NCI-H128 (cell line): ENCODE measurements around the gene QRFP.

ENCODE experiments used
- DNase-seq: peaks from one replicate; lab custom pipeline; 2025; ENCODE audit not compliant: unreplicated experiment; lab: John Stamatoyannopoulos, UW

QRFP gene

DNA sequence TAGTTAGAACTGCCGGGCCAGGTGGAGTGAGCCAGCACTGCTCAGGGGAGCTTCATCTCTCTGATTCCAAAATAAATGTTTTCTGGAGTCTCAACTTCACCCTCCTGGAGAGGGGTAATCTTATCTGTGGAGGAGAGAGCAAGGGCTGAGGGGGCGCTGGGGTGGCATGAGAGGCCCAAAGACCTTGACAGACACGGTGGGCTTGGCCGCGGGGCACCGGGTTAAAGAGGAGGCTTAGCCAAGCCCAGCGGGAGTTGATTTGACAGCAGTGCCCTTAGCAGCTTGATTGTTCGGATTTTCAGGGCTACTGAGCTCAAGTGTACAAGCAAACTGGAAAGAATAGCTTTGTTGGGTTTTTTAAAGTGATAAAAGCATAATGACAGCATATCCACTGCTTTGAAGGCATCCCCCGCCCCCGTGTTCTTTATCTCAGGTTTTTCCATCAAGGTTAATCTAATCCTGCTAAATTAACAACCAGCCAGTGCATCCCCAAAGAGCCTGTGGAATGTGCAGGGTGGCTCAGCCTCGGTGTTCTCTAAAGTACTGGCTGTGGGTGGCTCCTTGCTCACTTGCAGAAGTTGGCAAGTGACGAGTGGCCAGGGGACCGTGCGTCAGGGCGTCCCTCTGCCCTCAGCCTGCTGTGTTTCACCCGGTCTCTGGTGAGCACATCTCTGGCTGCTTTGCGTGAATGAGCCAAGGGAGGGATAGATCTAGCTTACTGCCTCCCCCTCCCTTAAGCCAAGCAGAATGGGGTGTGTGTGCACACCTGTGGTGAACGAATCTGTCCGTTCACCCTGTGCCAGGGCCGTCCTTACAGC is 5.5 kb downstream of the QRFP start:
- DNase-seq = no peak

DNA sequence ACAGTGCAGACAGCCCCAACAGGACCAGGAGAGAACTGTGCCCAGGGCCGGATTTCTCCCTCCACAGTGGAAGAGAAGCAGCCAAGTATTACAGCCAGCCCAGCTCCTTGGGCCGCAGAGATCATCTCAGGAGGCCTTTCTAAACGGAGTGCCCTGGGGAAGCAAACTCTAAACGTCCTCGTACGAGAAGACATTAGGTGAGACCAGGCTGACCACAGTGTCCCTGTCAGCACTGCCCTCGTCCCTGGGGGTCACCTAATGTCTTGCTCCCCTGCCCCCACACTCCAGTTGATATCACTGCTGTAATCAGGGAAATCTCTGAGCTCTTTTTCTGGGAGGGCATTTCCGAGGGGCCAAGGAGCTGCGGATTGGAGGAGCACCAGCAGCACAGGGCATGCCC is 6.5 kb downstream of the QRFP start:
- DNase-seq = no peak

DNA sequence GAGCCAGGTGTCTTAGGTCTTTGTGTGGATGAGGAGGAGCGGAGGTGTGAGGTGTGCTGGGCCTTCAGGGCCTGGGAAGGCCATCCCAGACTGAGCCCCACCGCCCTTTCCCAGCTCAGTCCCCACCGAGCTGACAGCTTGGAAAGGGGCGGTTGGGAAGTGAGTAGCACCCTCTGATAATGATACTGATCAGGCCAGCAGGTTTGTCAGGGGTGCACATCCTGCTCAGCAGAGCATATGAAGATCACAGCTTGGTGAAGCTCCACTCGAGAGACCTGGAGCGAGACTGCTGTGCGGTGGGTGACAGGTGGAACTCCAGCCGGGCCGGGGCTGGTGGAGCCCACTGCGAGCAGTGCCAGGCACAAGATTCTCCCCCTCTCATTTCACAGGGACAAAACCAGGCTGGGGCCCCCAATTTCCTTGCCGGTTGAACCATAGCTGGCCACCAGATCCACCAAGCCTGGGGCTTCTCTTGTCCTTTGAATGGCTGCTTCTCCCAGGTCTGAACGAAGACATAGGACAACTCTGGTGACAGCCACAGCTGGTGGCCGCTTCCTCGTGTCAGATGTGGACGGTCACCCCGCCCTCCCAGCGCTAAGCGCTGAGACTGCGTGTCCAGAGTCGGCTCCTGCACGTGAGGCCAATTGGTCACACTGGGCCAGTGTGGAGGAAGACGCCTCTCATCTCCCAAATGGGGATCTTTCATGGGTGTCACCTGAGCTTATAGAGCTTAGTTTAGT is 8.3 kb downstream of the QRFP start:
- DNase-seq = no peak

DNA sequence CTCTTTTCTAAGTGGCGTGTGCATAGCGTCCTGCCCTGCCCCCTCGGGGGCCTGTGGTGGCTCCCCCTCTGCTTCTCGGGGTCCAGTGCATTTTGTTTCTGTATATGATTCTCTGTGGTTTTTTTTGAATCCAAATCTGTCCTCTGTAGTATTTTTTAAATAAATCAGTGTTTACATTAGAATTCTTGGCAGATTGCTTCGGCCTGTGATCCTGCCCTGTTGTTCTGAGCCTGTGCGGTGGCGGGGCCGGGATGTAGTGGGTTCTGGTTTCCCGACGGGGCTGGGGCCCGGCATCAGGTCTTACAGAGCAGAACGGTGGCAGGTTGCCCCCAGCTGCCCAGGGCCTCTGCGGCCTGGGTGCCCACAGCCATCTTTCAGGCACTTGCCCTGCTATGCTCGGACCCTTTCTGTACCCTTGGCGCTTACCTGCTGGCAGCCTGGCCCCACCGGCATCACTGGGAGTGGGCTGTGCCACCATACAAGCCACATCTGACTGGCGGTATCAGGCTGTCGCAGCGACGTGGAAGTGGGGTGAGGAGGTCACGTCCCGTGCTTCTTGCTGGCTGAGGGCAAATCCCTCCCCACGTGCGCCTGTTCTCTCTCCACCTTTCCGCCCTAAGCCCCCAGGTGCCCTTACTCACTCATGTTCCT is 9.0 kb downstream of the QRFP start:
- DNase-seq = no peak

DNA sequence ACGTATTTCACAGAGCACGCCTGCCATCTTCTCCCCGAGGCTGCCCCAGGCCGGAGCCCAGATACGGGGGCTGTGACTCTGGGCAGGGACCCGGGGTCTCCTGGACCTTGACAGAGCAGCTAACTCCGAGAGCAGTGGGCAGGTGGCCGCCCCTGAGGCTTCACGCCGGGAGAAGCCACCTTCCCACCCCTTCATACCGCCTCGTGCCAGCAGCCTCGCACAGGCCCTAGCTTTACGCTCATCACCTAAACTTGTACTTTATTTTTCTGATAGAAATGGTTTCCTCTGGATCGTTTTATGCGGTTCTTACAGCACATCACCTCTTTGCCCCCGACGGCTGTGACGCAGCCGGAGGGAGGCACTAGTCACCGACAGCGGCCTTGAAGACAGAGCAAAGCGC is 9.6 kb downstream of the QRFP start:
- DNase-seq = no peak

DNA sequence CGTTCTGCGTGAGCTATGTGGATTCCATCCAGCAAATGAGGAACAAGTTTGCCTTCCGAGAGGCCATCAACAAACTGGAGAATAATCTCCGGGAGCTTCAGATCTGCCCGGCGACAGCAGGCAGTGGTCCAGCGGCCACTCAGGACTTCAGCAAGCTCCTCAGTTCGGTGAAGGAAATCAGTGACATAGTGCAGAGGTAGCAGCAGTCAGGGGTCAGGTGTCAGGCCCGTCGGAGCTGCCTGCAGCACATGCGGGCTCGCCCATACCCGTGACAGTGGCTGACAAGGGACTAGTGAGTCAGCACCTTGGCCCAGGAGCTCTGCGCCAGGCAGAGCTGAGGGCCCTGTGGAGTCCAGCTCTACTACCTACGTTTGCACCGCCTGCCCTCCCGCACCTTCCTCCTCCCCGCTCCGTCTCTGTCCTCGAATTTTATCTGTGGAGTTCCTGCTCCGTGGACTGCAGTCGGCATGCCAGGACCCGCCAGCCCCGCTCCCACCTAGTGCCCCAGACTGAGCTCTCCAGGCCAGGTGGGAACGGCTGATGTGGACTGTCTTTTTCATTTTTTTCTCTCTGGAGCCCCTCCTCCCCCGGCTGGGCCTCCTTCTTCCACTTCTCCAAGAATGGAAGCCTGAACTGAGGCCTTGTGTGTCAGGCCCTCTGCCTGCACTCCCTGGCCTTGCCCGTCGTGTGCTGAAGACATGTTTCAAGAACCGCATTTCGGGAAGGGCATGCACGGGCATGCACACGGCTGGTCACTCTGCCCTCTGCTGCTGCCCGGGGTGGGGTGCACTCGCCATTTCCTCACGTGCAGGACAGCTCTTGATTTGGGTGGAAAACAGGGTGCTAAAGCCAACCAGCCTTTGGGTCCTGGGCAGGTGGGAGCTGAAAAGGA is 10.9 kb downstream of the QRFP start:
- DNase-seq = no peak

DNA sequence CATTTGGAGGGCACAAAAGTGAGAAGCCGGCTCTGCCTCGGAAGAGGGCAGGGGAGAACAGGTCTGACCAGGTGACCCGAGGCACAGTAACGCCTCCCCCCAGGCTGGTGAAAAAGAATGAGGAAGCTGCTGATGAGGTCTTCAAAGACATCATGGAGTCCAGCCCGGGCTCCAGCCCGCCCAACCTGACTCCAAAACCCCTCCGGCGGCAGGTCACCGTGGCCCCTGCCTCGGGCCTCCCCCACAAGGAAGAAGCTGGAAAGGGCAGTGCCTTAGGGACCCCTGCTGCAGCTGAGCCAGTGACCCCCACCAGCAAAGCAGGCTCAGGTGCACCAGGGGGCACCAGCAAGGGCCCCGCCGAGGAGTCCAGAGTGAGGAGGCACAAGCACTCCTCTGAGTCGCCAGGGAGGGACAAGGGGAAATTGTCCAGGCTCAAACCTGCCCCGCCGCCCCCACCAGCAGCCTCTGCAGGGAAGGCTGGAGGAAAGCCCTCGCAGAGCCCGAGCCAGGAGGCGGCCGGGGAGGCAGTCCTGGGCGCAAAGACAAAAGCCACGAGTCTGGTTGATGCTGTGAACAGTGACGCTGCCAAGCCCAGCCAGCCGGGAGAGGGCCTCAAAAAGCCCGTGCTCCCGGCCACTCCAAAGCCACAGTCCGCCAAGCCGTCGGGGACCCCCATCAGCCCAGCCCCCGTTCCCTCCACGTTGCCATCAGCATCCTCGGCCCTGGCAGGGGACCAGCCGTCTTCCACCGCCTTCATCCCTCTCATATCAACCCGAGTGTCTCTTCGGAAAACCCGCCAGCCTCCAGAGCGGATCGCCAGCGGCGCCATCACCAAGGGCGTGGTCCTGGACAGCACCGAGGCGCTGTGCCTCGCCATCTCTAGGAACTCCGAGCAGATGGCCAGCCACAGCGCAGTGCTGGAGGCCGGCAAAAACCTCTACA is 11.8 kb downstream of the QRFP start:
- DNase-seq = no peak

DNA sequence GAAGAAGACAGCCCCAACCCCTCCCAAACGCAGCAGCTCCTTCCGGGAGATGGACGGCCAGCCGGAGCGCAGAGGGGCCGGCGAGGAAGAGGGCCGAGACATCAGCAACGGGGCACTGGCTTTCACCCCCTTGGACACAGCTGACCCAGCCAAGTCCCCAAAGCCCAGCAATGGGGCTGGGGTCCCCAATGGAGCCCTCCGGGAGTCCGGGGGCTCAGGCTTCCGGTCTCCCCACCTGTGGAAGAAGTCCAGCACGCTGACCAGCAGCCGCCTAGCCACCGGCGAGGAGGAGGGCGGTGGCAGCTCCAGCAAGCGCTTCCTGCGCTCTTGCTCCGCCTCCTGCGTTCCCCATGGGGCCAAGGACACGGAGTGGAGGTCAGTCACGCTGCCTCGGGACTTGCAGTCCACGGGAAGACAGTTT is 12.5 kb downstream of the QRFP start:
- DNase-seq = no peak

DNA sequence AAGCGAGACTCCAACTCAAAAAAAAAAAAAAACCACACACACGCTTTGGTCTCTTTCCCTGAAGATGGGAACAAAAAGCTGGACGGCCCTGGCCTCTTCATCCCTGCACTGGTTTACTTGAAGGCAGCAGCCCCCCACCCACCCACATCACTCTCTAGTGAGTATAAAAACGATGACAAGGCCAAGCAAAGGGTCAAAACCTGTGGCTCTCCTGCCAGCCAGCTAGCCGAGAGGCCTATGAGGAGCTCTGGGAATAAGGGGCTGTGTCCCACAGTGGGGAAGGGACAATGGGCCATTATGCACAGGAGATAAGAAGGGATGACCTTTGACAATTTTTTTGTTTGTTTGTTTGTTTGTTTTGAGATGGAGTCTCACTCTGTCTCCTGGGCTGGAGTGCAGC is 13.1 kb downstream of the QRFP start:
- DNase-seq = no peak

DNA sequence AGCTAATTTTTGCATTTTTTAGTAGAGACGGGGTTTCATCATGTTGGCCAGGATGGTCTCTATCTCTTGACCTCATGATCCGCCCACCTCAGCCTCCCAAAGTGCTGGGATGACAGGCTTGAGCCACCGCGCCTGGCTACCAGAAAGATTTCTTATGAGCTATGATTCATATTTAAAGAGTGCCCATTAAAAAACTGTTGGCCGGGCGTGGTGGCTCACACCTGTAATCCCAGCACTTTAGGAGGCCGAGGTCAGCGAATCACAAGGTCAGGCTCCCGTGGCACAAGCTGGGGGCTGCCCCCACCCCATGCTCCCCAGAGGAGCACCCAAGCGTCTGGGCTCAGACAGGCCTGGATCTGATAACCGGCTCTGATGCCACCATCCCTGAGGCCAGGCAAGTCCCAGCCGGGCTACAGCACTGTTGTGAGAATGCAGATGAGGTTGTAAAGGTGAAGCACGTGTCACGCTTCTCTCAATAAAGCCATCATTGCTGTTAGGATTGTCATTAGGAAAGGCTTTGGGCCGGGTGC is 13.9 kb downstream of the QRFP start:
- DNase-seq = no peak

DNA sequence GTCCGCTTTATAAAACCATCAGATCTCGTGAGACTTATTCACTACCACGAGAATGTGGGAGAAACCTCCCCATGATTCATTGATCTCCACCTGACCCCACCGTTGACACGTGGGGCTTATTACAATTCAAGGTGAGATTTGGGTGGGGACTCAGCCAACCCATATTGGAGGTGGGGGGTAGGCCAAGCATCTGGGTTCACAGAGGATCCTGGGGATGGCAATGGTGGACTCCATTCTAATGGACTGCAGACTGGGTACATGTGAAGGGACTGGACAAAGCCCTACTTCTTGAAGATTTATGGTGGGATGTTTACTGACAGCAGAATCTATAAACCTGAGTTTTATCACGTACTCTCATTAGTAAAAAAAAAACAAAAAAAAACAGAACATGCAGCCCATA is 15.1 kb downstream of the QRFP start:
- no peak for DNase-seq

DNA sequence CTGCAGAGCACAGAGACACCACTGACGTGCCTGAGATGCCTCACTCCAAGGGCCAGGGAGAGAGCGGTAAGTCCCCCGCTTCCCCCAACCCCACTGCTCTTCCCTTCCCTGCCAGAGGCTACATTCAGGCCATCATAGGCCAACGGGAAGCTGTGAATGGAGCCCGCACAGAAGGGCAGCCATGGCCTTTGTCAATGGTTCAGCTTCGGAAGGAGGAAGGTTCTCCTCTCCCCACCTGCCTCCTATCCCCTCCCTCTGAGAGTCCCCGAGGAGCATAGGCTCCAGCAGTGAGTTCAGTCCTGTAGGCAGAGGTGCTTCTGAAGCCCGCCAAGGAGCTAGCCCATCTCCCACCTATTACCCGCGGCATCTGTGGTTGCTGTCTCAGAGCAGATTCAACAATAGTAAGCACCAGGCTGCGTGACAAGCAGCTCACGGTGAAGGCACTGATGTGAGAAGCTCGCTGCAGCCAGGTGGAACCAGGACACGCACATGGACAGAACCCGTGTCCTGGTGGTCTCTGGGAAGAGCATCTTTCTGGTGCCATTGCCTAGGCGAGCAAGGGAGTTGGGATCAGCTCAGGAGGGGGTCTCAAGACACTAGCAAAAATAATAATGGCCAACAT is 15.9 kb downstream of the QRFP start:
- DNase-seq = no peak

DNA sequence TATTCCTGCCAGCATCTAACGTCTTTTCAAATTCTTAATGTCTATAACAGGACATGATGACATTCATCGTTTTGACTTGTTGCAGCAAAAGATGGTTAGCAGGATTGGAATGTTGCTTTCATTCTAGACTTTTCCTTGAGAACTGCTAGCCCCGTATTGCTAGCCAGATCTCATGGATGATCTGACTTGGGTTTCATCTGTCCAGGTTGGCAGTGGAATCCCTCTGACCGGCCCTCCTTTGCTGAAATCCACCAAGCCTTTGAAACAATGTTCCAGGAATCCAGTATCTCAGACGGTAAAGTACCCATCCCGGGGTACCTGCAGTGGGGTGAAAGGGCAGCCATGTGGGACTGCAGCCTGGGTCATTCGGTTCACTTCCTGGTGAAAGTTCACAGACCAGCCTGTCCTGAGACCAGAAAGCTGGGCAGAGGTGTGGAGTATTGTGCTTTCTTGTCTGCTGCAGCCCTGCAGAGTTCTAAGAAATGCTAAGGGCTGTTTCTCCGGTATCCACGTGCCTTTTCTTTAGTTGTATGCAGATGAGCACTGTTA is 16.7 kb downstream of the QRFP start:
- DNase-seq = no peak

DNA sequence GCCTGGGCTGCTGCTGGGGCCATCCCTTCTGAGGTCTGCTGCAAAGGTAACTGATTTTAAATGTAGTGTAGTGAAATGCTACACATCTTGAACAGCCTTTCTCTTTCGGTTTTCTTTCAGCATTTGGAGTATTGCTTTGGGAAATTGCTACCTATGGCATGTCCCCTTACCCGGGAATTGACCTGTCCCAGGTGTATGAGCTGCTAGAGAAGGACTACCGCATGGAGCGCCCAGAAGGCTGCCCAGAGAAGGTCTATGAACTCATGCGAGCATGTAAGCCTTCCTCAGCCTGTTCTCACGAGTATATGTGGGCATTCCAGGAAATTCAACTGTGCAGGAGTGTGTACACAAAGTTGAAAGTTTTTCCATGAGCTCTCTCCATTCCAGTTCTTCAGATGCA is 18.3 kb downstream of the QRFP start:
- DNase-seq = no peak

DNA sequence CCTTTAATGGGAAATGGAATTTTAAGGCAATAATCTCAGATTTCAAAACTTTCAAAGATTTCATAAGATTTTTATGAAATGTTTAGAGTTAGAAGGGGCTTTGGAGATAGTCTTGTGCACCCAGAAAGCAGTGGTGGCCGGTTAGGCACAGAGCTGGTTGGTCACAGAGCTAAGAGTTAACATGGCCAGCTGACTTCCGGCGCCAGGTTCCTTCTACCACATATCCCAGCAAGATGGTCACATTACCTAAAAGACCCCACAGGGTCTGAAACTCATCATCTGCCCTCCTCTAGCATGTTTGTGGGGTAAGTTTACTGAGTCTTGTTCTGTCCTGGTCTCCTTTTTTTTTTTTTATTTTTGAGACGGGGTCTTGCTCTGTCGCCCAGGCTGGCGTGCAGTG is 19.3 kb downstream of the QRFP start:
- DNase-seq = no peak

DNA sequence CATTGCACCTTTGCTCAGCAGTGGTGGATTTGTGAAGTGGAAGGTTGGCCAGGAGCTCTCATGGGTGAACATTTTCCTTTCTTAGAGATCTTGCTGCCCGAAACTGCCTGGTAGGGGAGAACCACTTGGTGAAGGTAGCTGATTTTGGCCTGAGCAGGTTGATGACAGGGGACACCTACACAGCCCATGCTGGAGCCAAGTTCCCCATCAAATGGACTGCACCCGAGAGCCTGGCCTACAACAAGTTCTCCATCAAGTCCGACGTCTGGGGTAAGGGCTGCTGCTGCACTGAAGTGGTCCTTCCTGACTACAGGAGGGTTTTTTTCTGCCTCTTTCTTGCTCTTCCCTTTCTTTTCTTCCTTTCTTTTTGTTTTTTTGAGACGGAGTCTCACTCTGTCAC is 21.8 kb downstream of the QRFP start:
- DNase-seq = no peak

DNA sequence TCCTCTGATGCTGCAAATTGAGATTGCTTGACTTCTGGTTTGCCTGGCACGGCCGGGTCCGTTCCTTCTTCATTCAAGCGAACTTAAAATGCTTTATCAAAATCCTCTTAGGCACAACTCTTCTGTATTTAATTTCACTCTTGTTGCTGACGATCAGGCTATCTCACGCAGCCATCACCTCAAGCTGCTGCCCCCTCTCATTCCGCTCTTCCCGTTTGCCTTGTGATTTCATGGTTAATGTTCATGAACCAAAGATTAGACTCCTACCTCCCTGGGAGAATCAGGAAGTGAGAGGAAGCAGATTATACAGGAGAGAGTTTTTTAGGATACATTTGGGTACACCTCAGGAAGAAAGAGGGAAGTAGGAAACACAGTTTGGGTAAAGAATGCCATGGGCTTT is 22.6 kb downstream of the QRFP start:
- DNase-seq = no peak

DNA sequence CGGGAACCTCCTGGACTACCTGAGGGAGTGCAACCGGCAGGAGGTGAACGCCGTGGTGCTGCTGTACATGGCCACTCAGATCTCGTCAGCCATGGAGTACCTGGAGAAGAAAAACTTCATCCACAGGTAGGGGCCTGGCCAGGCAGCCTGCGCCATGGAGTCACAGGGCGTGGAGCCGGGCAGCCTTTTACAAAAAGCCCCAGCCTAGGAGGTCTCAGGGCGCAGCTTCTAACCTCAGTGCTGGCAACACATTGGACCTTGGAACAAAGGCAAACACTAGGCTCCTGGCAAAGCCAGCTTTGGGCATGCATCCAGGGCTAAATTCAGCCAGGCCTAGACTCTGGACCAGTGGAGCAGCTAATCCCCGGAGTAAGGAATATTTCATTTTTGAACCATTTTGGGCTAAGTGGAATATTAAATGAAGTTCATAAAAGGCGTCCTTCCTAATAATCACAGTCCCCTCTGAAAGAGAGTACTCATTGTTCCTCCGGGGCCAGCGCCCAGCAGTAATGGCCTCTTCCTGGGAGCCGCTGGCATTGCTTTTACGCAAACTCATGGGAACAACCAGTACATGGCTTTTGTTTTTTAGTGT is 23.6 kb downstream of the QRFP start:
- no peak for DNase-seq

DNA sequence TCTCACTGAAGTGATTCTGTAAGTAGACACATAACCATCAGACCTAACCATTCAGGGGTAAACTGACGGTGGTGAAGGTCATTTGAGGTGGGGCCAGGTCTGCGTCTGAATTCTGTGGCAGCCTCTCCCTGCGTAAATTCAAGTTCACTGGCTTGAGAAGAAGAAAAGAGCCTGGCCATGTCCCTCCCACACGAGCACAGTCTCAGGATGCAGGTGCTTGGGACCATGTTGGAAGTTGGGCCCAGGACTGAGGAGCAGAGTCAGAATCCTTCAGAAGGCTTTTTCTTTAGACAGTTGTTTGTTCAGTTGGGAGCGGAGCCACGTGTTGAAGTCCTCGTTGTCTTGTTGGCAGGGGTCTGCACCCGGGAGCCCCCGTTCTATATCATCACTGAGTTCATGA is 24.1 kb downstream of the QRFP start:
- DNase-seq = no peak
